Left ventricle myocardium inferior (tissue), 1 donor: Measurements from ENCODE around the gene SLC10A7. TPM values are rescaled to one million over a fixed set of nuclear protein-coding genes. Genes with fewer than 3 reads are reported as not detected.

Experiments
- DNase-seq: peaks from one replicate; pipeline ENCODE4 v3.0.0-alpha.2; 2020
- H3K27ac ChIP-seq: fragments of 200-600 bp; replicated peaks from 2 replicates; pipeline ENCODE4 v1.8.0; 2021
- H3K27me3 ChIP-seq: fragments of 200-600 bp; 2 replicates; pipeline ENCODE4 v1.8.0; 2021; ENCODE audit warnings: low read depth
- H3K36me3 ChIP-seq: fragments of 200-600 bp; 2 replicates; pipeline ENCODE4 v1.8.0; 2021
- H3K4me1 ChIP-seq: fragments of 200-600 bp; 2 replicates; pipeline ENCODE4 v1.8.0; 2021
- H3K4me3 ChIP-seq: fragments of 200-600 bp; 2 replicates; pipeline ENCODE4 v1.8.0; 2021; ENCODE audit warnings: mild to moderate bottlenecking, moderate library complexity
- H3K9me3 ChIP-seq: fragments of 200-600 bp; replicated peaks from 2 replicates; pipeline ENCODE4 v1.8.0; 2021
- intact Hi-C: fragments of 100-400 bp; cut with micrococcal nuclease; formaldehyde crosslinking; loops from one replicate; pipeline ENCODE4 v1.11.0; 2022
- total RNA-seq: library from RNA; stranded (reverse); fragmentation: NEBNext Ultra II Directional; extraction: Animal tissue kit (Norgen Biotek cat#: 25700); gene quantifications from one replicate; pipeline ENCODE4 v1.2.1, GENCODE V29; 2021
- TF ChIP-seq, protein P1 (sequence below): fragments of 200-600 bp; IDR thresholded peaks from 2 replicates; pipeline ENCODE4 v1.8.0; 2021; ENCODE audit warnings: antibody characterized with exemption, mild to moderate bottlenecking, borderline replicate concordance
- donor health status: DM: no; HTN: yes; CAD: no; lungs with severe emphysema.

The SLC10A7 gene
- total RNA-seq, 1 donor from 2014 or later, result 4.3 TPM

DNA sequence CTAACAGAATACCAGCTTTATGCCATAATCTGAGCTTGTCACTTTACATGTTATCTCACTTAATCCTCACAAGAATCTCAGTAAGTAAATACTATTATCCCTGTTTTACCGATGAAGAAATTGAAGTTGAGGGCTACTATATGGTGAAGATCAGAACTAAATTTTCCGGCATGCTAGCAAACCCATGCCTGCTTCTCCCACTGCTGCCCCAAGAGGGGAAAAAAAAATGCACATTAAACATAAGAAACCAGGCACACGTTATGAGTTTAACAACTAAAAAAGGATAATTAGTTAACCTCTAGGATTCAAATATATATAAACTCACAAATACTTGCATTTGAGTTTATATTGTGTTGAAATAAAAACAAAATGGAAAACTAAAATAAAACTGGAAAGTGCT is 10.8 kb downstream of the SLC10A7 start:
- Histone ChIP-seq H3K4me1 (no peaks in the 10 kb centered on the region), H3K9me3 (no peaks in the 10 kb centered on the region), H3K36me3 (peaks cover 25% of the 10 kb centered on the region), H3K27ac (no peak overlapping the region), H3K4me3 (no peak overlapping the region), H3K27me3 (no peaks in the 10 kb centered on the region)
- DNase-seq, result no peak
- intact Hi-C loops, result no loop called here
- TF ChIP-seq, protein P1, sequence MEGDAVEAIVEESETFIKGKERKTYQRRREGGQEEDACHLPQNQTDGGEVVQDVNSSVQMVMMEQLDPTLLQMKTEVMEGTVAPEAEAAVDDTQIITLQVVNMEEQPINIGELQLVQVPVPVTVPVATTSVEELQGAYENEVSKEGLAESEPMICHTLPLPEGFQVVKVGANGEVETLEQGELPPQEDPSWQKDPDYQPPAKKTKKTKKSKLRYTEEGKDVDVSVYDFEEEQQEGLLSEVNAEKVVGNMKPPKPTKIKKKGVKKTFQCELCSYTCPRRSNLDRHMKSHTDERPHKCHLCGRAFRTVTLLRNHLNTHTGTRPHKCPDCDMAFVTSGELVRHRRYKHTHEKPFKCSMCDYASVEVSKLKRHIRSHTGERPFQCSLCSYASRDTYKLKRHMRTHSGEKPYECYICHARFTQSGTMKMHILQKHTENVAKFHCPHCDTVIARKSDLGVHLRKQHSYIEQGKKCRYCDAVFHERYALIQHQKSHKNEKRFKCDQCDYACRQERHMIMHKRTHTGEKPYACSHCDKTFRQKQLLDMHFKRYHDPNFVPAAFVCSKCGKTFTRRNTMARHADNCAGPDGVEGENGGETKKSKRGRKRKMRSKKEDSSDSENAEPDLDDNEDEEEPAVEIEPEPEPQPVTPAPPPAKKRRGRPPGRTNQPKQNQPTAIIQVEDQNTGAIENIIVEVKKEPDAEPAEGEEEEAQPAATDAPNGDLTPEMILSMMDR, result no peak

DNA sequence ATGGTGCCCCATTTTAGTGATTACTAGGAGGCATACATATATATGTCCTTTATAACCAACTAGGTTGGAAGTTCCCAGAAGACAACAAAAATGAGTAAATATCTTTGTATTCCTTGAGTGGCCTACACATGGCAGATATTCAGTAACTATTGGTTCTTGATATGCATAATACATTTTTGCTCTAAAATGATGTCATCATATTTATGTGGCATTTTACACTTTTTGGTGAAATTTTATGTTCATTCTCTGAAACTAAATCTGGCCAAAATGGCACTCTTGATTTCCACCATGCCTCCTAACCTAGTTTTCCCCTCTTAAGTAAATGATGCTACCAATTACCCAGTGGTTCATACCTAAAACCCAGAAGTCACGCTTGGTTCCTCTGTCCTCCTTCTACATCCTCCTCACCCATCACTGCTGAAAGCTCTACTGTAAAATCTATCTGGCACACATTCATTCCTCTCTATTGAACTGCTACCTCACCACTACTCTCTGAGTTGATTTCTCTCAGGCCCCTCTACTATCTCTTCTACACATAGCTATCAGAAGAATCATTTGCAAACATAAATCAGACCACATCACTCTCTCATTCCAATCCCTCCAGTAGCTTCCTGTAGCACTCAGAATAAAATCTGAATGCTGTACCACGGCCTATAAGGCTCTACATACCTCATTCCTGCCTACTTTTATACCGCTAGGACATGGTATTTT is 13.4 kb downstream of the SLC10A7 start:
- H3K36me3 ChIP-seq, result peaks cover 15% of the 10 kb centered on the region
- TF ChIP-seq, protein P1, result no peak

DNA sequence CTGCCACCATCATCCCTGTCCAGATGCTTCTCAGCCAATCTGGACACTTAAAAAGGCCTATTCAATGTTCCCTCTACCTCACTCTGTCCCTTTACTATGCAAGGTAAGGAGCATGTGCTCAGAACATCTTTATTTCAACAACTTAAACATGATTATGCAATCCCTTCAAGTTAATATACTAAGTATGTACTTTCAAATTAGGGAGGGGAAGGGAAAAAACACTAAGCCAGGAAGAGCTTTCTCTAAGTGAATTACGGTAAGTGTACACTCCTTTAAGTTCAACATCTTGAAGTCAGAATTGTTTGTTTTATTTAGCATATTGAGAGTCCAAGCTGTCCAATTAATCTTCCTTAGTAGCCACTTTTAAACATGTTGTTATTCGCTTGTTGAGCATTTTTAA is 14.1 kb downstream of the SLC10A7 start:
- no peaks in the 10 kb centered on the region for H3K4me1 ChIP-seq
- peaks cover 21% of the 10 kb centered on the region for H3K36me3 ChIP-seq
- H3K9me3 ChIP-seq, result no peaks in the 10 kb centered on the region
- H3K27ac ChIP-seq, result no peak overlapping the region
- no peaks in the 10 kb centered on the region for H3K27me3 ChIP-seq
- intact Hi-C loops, result no loop called here
- DNase-seq, result no peak
- H3K4me3 ChIP-seq, result no peak overlapping the region
- TF ChIP-seq, protein P1, result no peak

More for the DNA sequence above, 13.4 kb downstream of the SLC10A7 start:
- no peaks in the 10 kb centered on the region for H3K4me1 ChIP-seq
- H3K27ac ChIP-seq, result no peak overlapping the region
- no peak overlapping the region for H3K4me3 ChIP-seq
- H3K9me3 ChIP-seq, result no peaks in the 10 kb centered on the region
- no peaks in the 10 kb centered on the region for H3K27me3 ChIP-seq
- no peak for DNase-seq
- intact Hi-C loops, result no loop called here

DNA sequence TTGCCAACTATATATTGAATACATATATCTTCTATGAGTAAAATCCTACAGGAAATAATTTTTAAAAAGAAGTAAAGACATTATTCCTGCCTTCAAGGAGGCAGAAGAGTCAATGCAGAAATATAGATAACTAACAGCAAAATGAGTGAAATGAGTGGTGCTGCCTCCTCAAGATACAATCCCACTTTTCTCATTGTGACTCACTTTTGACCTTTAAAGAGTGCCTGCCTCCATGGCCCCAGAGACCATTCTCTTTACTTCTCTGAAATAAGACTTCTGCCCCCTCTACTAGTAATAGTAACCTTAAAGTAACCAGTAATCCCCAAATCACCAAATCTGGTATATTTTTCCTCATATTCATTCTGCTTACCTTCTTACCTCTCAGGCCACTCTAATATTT is 15.5 kb downstream of the SLC10A7 start:
- no peak overlapping the region for H3K27ac ChIP-seq
- H3K27me3 ChIP-seq, result no peaks in the 10 kb centered on the region
- no peak for DNase-seq
- H3K4me1 ChIP-seq, result no peaks in the 10 kb centered on the region
- intact Hi-C loops, result no loop called here
- peaks cover 34% of the 10 kb centered on the region for H3K36me3 ChIP-seq
- TF ChIP-seq, protein P1, result no peak
- no peak overlapping the region for H3K4me3 ChIP-seq
- no peaks in the 10 kb centered on the region for H3K9me3 ChIP-seq

DNA sequence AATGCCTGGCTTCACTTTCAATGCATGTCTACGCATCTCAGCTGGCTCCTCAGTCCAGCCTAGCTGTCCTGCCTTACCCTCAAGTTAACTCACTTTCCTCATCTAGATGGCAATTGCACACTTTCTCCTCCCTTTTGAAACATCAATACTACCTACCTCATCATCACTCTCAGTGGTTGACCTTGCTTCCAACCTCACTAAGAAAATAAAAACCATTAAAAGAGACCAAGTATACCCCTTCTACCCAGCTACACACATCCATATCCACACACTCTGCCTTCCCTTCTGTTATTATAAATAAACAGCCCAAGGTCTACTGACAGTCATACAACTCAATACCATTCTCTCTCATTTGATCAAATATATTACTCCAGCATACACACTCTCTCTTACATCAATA is 21.5 kb downstream of the SLC10A7 start:
- intact Hi-C loops, result no loop called here
- H3K36me3 ChIP-seq, result peaks cover 29% of the 10 kb centered on the region
- H3K27ac ChIP-seq, result no peak overlapping the region
- H3K4me3 ChIP-seq, result no peak overlapping the region
- no peaks in the 10 kb centered on the region for H3K9me3 ChIP-seq
- no peaks in the 10 kb centered on the region for H3K4me1 ChIP-seq
- H3K27me3 ChIP-seq, result no peaks in the 10 kb centered on the region
- TF ChIP-seq, protein P1, result no peak
- no peak for DNase-seq
